NOMO-1 treated with DMSO at 0.1 percent for 48 hours (cell line): Measurements from ENCODE around the gene MSRB2.
"Not testable (repeated sequence)": the region's sequence is repeated elsewhere in the genome, so short reads cannot be mapped to it uniquely, and the experiment has no call there.

Source experiments
- DNase-seq: peaks from one replicate; lab custom pipeline; 2025; ENCODE audit not compliant: unreplicated experiment; lab: John Stamatoyannopoulos, UW

MSRB2 gene

DNA sequence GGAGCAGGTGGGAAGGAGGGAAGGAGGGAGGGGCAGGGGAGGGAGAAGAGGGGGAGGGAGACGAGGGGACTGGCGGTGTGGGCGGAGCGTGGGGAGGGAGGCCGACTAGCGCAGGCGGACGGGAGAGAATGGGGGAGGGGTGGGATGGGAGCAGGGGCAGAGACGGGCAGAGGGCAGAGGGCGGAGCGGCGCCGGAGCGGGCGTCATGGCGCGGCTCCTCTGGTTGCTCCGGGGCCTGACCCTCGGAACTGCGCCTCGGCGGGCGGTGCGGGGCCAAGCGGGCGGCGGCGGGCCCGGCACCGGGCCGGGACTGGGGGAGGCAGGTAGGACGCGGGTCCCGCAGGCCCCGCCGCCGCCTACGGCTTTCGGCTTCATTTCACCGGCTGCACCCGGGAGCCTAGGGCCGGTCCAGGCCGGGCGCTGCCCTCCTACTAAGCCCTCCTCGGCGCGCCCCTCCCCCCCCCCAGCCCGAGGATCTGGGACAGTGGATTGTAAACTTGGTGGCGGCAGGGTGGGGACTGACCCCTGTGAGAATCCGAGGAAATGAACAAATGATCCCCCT, at the start of gene MSRB2:
TSS of gene MSRB2 (plus strand) at position 176 of the 562 bp plus-strand sequence. CDS start at position 206, 30 bp downstream.
- DNase-seq: peak; percentile 84

DNA sequence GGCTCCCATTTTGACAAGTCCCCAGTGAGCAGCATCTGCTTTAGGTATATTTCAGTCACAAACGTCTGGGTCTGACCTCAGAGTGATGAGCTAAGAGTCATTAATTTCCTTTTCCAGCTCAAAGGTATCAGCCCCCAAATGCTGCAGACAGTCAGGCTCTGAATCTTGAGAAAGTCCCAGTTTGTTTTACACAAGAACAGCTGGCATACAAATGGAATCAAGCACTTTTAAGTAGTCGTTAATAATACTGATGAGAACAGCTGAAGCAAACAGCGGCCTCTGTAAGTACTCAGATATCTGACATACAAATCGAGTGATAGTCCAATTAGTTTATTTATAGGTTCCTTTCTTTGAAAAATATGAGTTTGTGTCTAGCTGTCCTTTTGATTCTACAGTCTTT, 49.4 kb upstream of the MSRB2 start:
- DNase-seq: no peak

DNA sequence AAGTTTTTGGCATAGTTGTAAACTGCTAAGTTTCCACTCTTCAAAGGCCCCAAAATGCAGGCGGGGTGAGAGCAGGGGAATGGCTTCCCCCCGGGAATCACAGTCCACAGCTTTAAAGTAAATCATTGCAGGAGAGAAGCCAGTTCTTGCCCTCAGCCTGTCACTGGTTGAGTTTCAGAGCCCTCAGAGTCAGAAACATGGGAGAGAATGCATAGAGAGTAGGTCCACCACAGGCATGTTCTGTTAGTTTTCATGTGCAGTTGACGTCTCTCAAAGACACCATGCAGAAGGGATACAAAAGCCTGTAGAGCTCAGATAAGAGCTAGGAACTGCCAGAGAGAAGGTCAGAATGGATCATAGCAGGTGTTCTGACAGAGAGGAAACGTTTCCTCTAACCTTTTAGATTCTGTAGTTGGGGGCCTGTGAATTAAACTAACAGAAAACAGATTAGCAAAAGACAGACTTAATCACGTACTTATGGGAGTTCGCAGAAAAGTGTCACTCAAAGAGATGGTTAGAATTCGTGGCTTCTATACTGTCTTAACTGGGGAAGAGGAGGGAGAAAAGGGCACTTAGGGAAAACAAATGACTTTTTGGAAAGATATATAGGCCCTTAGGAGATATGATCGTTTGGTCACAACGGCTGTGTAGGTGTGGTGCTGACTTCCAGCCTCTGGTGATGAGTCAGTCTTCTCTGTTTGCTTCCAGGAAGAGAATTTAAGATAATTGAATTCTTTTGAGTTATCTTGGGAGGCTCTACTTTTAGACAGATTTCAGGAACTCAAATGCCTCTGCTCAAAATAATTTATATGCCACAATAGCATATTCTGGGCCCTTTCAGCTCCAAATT, 48.0 kb upstream of the MSRB2 start:
- no peak for DNase-seq

DNA sequence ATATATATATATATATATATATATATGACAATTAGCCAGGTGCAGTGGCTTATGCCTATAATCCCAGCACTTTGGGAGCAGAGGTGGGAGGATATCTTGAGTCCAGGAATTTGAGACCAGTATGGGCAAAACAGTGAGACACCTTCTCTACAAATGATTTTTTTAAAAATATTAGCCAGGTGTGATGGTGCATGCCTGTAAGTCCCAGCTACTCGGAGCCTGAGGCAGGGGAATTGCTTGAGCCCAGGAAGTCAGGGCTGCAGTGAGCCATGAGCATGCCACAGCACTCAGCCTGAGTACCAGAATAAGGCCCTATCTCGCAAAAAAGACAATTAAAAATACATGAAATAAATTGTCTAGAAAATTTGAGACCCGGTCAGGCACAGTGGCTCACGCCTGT, 47.2 kb upstream of the MSRB2 start:
- DNase-seq: no peak

DNA sequence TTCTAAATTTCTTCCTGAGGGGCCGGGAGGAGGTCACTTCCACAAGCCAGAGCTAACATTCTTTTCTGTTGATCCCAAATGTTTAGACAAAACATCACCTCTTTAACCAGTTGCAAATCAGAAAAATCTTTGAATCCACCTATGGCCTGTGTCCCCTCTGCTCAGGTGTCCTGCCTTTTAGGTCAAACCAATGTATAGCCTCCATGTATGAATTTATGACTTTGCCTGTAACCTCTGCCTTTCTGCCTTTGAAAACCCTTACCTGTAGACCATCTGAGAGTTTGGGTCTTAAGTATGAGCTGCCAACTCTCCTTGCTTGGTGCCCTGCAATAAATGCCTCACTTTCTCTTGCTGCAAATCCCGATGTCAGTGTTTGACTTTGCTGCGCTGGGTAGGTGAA, 44.1 kb upstream of the MSRB2 start:
- DNase-seq: no peak

DNA sequence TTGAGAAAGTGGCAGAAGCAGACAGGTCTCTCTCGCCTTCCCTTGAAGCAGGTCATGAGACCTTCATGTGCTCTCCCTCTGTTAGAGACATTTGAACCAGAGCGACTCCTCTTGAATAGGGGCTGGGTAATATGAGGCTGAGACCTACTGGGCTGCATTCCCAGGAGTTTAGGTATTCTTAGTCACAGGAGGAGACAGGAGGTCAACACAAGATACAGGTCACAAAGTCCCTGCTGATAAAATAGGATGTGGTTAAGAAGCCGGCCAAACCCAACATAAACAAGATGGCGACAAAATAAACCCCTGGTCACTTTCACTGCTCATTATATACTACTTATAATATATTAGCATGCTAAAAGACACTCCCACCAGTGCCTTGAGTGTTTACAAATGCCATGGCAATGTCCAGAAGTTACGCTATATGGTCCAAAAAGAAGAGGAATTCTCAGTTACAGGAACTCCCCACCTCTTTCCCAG, 43.5 kb upstream of the MSRB2 start:
- no peak for DNase-seq

DNA sequence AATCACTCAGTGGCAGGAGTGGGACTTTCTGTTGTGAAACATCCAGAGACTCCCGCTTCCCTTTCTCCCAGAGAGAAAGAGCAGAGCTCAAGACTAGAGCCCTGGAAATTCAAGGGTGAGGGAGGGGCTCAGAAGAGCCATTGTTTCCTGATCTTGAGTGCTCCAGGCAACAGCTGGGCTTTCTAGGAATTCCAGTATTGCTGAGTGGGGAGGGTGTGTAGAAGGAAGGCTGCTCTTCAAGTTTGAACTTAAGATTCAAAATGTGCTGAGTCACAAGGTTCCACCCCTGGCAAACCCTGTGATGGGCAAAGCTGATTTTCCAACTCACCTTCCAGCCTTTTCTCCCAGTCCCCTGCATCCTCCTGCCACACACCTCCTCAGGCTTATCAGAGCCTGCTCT, 42.3 kb upstream of the MSRB2 start:
- no peak for DNase-seq

DNA sequence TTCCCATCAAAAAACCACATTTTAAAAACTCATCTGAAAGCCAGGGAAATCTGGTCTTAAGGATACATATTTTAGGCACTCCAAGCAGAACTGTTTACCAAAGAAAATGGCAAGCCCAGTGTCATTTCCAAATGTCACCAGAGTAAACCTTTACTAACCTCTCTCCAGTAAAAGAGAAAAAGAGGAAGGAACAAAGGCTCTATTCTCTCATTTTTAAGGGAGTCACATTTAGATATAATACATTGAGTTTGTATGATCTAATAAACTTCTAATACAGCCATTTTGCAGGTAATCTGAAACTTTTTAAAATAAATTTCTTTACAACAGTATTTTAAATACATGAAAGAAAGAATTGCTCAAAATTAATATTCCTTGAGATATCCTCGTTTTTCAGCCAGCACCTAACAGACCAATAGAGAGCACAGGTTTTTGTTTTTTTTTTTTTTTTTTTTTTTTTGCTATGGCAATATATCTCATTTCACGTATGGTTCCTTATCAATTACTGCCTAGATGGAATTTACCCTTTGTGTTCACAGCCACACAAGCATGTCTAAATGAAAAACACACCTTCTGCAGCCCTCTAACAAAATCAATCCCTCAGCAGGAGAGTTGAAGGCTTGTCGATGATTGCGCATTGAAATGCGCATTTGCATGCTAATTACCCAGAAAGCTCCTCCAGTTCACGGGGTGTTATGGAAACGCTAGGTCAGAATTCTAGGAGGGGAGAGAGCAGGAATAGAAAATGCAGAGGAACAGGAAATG, 39.8 kb upstream of the MSRB2 start:
- DNase-seq: no peak

DNA sequence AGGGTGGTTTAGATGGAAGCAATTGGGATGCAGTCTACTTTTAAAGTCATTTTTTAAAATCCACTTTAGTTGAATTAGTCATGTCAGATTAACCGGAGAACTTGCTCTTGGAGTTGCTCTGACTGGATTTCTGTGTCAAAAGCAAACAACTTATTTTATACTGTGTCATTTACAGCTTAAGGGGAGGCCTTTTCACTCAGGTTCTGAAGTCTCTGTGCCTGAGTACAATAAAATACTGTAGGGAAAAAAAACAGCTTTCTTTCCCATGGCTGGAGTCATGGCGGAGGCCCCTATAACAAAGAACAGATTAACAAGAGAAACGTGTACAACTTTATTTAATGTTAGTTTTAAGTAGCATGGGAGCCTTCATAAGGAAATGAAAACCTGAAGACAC, 39.2 kb upstream of the MSRB2 start:
- no peak for DNase-seq

DNA sequence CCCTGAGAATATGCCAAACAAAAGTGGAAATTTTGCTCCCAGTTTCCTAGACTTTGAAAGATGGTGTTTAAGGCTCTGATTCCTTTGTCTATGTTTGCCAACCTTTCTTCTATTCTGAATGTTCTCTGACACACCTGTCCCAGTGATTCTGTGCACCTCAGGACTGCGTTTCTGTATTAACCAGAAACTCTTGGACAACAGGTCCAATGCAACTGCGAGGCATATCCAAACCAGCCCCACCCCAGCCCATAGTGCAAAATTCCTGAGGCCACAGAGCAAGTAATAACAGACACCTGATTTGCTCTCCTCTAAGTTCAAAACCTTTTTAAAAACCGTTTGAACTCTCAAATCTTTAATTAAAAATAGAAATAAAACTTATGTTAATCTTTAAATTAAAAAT, 37.0 kb upstream of the MSRB2 start:
- no peak for DNase-seq

DNA sequence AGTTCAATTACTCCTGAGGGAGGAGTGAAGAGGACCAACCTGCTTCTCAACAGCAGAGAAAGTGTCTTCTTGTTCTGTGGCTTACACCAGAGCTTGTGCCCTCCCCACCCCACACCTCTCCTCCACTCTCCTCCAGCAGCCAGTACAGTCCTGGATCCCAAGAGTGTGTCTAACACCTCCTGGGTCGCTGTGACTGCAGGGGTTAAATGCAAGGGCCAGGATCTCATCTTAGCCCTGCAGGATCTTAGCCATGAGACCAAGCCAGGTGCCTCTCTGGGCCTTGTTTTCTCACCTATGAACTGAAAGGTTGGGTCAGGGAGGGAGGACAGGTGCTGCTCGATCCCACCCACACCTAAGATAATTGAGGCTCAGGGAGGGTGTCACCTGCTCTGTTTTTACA, 34.5 kb upstream of the MSRB2 start:
- no peak for DNase-seq

DNA sequence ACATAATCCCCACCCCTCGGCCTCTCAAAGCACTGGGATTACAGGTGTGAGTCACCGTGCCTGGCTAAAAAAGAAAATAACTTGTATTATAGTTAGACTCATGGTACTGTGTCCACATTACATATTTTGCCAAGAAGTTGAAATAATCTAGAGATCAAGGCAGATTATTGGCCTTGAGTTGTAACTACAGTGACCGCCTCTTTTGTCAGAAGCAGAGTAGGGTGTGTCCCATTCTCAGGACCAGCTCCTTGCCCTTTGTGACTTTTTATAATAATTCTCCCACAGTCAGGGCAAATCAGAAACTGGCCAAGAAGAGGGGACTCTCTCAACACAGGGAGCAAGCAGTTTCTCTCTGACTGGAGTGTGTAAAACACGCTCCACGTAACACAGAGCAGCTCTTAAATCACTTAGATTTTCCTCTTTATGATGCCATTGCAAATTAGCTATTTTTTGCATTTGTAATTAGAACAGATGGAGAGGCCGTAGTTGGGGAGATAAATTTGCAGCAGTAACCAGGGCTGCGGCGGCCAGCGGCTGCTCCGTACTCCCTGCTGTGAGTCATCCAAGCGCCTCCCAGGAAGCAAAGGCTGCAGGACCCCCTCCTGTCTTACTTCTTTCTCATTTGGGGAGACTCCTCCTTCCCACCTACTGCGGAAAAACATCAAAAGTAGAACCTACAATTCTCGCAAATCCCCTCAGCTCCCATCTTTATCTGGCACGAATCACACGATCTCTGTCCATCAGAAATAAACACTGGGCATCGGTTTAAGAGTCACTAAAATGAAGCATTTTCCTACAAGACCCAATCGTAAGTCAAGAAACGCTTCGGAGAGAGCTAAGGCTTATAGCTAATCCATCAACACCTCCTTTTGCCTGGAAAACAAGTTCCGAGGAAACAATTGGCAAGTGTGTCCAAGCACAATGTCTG, 32.1 kb upstream of the MSRB2 start:
- DNase-seq: no peak

DNA sequence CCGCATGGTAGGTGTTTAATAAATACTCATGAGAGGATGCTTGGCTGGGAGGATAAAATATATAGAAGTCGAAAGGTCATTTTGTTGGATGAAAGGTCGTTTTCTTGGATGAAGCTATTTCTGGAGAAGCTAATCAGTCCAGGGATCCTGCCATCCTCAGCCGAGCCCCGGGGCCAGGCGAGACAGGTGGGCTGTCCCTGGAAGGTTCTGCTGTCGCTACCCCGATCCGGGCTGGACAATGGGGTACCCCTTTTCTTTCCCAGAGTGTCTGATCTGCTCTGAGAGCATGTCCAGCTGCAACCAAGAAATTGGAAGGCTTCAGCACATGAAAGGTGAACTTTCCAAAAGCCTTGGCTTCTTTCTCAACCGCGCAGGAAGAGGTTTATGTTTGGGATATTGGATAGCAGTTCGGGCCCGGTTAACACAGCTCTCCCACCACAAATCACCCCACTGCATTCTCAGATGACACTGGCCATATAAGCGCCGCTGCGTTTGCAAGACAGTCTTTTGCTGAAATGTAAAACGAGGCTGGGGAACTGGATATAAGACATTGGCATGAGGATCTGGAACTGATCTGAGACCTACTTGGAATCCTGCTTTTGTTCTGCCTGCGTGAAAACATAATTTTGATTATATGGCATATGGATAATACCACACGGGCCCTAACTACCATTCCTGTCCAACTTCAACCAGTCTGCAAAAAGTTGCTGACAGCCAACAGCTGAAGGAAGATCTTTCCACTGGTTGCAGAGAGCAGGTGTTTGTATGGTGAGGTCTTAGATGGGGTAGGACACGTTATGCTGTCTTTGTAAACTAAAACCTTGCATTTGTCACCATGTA, 31.2 kb upstream of the MSRB2 start:
- DNase-seq: no peak

DNA sequence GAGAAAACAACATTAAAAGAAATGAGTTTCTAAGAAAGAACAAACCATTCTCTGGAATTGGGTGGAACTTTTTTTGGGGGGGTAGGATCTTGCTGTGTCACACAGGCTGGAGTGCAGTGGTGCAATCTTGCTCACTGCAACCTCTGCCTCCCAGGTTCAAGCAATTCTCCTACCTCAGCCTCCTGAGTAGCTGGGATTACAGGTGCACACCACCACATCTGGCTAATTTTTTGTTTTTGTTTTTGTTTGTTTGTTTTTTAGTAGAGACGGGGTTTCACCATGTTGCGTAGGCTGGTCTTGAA, 30.6 kb upstream of the MSRB2 start:
- DNase-seq: not testable (repeated sequence)

DNA sequence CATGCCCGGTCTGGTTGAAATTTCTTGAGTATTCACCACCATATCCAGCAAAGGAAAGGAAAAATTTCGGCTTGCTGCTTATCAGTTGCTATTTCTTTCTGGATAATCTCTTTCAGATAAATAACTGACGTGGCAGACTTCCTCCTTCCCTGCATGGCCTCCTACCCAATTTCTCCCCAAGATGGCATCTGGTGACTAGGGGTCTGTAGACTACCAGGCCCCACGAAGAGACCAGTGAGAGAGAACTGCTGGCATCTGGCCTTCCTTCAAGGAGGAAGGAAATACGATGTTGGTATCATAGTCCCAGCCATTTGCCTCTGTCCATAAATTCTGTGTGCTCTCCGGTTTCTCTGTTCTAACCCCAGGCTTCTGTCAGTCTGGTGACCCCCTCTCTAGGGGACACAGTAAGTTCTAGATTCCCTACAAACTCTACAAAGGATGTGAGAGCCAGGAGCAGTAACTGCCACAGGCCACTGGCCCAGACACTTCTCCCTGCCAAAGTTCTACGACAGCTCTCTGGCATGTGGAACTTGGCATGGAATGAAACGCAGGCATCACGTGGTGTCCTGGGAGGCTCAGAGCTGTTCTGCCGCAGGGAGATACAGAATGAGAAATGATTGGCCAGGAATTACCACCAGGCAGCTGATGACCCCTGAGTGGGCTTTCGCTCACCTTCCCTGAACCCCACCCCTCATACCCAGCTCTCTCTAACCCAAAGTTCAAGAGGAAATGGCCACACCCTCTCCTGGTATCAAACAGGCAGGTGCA, 30.0 kb upstream of the MSRB2 start:
- DNase-seq: no peak

DNA sequence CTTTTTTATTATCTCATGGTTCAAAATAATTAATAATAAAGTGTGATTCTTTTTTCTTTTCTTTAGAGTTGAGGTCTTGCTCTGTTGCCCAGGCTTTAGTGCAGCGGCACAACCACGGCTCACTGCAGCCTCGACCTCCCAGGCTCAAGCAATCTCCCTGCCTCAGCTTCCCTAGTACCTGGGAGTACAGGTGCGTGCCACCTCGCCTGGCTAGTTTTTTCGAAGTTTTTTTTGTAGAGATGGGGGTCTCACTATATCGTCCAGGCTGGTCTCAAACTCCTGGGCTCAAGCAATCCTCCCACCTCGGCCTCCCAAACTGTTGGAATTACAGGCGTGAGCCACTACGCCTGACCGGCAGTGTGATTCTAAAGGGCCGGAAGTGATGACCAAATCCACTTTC, 28.0 kb upstream of the MSRB2 start:
- no peak for DNase-seq

DNA sequence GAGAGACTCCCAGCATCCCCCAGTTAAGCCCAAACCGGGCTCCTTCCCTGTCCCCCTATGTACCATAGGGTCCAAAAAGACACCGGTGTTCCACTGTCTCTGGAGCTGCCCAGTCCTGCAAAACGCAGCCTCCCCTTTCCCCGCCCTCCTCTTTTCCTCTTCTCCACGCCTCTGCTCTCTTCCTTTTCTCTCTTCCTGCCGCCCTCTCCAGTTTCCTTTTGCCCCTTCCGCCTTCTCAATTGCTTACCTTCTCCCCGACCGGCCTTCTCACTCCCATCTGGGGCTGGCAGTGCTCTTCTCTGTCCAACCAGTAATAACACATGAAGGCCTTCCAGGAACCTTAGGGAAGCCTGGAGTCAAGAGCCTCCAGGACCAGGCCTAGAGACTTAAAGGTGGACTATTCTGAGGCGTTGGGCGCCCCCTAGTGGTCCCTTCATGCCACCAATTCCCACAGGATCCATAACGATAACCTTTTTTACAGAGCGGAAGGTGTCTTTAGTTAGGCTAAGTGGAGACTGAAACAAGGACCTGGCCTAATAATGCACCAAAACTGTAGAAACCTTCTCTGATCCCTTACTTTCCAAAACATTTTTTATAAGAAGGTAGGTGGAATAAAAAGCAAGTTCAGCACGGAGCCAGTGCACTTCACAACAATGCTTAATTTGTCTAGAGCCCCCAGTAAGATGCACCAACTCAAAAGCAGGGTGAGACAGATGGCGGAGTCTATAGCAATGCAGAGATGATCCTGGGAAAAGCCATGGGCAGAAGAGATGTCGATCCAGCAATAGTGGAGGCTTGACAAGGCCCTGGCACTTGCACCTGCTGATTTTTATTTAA, 27.2 kb upstream of the MSRB2 start:
- peak; percentile 59 for DNase-seq

DNA sequence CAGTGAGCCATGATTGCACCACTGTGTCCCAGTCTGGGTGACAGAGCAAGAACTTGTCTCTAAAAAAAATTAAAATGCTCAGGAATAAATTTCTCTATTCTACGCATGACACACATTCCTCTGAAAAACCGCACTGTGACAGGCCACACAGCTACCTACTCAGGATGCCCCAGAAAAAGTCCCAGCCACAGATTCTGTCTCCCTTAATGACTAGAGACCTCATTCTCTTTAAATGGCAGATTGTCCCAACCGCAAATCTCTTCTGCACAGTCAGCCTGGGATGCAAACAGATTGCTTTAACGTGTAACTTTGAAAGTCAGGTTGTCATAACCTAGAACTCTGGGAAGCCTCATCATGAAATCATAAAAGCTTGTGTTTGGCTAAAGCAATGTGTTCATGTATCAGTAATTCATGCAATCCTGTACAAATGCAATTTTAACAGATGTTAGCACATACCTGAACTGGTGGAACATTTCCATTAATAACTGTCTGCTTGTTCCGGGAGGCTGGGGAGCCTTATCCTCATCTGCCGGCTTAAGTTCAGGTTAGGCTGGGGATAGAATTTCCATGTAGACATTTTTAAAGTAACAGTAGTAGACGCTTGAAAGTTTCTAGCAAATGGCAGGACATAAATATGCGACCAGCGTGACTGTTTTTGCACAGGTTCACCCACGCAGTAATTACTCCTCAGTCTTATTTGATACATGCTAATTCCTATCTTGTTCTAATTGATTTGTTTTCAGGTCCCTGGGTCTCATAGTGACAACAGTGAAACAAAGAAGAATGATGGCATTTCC, 26.2 kb upstream of the MSRB2 start:
- DNase-seq: no peak
